Measurements from ENCODE around the gene BMP7.

- no peak for TF ChIP-seq TAF1 (IDR thresholded peaks at IDR 0.05; ENCODE audit: borderline replicate concordance, low read depth, low read length)
- no peak for TF ChIP-seq POLR2AphosphoS5 (IDR thresholded peaks at IDR 0.05; ENCODE audit: low read depth, low read length)
- TF ChIP-seq POLR2A (IDR thresholded peaks at IDR 0.05; ENCODE audit: low read depth, low read length), result no peak
These were observed 110.3 kb downstream of the BMP7 start for GRCh38 chr20:57156011-57156729.
